HG03095 (cell line): ENCODE measurements around the gene TERT.

Source experiments
- ATAC-seq: cut with Tn5 transposase; IDR thresholded peaks from one replicate; pipeline ENCODE4 v1.9.1; 2021; ENCODE audit warnings: moderate library complexity; ENCODE audit not compliant: unreplicated experiment

Gene TERT

GRCh38 chr5:1265026-1265425, 29.8 kb downstream of the TERT start:
- no peak for ATAC-seq

- ATAC-seq, result no peak
Measured at GRCh38 chr5:1264211-1264610, 30.7 kb downstream of the TERT start.

- ATAC-seq, result no peak
Measured at GRCh38 chr5:1262381-1262780, 32.5 kb downstream of the TERT start.

- ATAC-seq, result no peak
Measured at GRCh38 chr5:1261643-1262042, 33.2 kb downstream of the TERT start.

- no peak for ATAC-seq
Measured at GRCh38 chr5:1259806-1260480, 34.9 kb downstream of the TERT start.

- ATAC-seq, result no peak
Measured at GRCh38 chr5:1257841-1258240, 37.0 kb downstream of the TERT start.

GRCh38 chr5:1257363-1257762, 37.5 kb downstream of the TERT start:
- ATAC-seq, result no peak

- ATAC-seq, result no peak
Measured at GRCh38 chr5:1256776-1257175, 38.1 kb downstream of the TERT start.

GRCh38 chr5:1255081-1255561, 39.7 kb downstream of the TERT start:
- ATAC-seq, result no peak

GRCh38 chr5:1254196-1254595, 40.7 kb downstream of the TERT start:
- no peak for ATAC-seq

- no peak for ATAC-seq
Measured at GRCh38 chr5:1253456-1254105, 41.3 kb downstream of the TERT start.

- no peak for ATAC-seq
Measured at GRCh38 chr5:1252681-1253080, 42.2 kb downstream of the TERT start.

- no peak for ATAC-seq
Measured at GRCh38 chr5:1251678-1252580, 42.9 kb downstream of the TERT start.

- ATAC-seq, result no peak
Measured at GRCh38 chr5:1249366-1250280, 45.2 kb downstream of the TERT start.

GRCh38 chr5:1247811-1248210, 47.1 kb downstream of the TERT start:
- ATAC-seq, result no peak

GRCh38 chr5:1246711-1247431, 48.0 kb downstream of the TERT start:
- ATAC-seq, result no peak

- ATAC-seq, result no peak
Measured at GRCh38 chr5:1245905-1246576, 48.8 kb downstream of the TERT start.

- no peak for ATAC-seq
Measured at GRCh38 chr5:1244976-1245375, 49.9 kb downstream of the TERT start.

GRCh38 chr5:1244255-1244654, 50.6 kb downstream of the TERT start:
- no peak for ATAC-seq
